HG03066 (cell line): ENCODE results near the gene PDCD4.

Source experiments
- ATAC-seq: cut with Tn5 transposase; IDR thresholded peaks from one replicate; pipeline ENCODE4 v1.9.1; 2021; ENCODE audit warnings: low read depth; ENCODE audit not compliant: unreplicated experiment

The PDCD4 gene

GRCh38 chr10:110871298-110872084 is at the start of gene PDCD4:
PDCD4 (plus strand) TSS chr10:110871928; CDS start chr10:110876028, 4,100 bp downstream.
- peak; percentile 67 for ATAC-seq

DNA sequence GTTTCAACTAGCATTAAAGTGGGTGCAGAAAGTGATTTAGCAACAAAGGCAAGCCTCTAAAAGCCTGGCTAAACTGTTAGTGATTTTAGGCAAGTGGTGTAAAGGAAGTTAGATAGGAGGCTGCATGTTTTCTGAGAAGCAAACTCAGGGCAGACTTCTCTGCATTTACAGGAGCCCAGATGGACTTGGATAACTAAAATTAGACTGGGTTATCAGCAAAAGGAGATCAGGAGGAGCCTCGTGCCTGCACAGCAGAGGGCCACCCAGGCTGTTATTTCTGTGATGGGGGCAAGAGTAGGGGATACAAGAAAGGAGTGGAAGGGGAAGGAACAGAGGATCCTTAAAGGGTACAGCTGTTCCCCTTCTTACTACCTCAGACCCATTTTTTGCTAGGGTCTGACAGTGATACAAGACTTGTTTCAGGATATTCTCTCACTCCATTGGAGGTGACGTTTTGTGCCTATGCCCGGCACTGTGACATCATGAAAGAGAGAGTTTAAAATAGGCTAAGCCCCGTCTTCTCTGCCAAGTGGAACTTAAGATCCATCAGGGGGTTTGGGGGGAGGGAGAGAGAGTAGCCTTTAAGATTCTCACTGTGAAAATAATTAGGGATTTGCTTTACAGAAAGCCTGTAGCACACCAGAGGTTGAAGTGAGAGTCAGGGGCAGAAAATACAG is 49.6 kb upstream of the PDCD4 start:
- no peak for ATAC-seq

GRCh38 chr10:110822712-110823311 is 48.9 kb upstream of the PDCD4 start:
- ATAC-seq = no peak

- ATAC-seq = no peak
These were observed 47.6 kb upstream of the PDCD4 start for GRCh38 chr10:110824152-110824441.

- ATAC-seq = no peak
These were observed 47.1 kb upstream of the PDCD4 start for GRCh38 chr10:110824660-110825059.

DNA sequence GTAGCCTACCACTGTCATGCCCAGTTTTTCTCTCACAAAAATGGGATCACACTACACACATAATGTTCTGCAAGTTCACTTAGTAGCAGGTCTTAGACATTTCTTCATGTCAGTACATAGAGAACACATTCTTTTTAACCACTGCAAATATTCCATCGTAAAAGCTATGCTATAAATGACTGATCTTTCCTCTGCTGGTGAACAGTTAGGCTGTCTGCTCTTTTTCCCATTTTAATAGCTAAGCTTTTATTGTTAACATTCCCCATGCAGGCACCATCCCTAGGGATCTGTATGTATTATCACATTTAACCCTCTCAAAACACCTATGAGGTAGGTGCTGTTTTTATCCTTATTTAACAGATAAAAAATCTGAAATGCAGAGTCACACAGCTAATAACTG is 46.2 kb upstream of the PDCD4 start:
- no peak for ATAC-seq

DNA sequence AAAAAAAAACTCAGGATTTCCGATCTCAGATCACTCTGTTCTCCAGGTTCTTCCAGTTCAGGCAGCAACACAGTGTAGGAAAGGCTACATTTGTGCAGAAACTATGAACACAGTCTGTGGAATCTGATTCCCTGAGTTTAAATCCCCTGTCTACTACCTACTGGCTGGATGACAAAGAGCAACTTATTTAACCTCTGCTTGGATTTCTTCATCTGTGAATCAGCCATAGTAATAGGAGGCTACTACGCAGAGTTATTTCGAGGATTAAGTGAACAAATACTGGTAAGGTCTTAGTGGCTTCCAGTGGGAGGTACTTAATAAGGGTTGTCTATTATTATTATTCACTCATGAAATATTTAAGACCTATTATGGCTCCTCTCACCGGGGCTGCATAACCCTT is 44.3 kb upstream of the PDCD4 start:
- ATAC-seq = no peak

GRCh38 chr10:110827875-110828274 is 43.9 kb upstream of the PDCD4 start:
- no peak for ATAC-seq

DNA sequence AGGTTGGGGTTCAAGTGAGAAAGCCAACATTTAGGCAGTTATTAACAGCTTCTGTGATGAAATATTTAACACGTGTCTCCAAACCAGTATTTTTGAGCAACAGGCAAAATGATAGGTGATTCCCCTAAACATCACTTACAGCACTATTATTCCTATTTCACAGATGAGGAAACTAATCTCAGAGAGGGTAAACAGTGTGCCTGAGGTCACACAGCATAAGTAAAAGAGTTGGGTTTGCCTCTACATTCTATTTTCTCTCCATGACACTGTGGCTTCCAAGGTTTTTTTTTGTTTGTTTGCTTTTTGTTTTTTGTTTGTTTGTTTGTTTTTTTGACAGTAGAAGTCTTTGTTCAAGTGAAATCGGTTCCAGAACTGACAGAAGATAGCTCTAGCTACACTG is 43.2 kb upstream of the PDCD4 start:
- no peak for ATAC-seq

DNA sequence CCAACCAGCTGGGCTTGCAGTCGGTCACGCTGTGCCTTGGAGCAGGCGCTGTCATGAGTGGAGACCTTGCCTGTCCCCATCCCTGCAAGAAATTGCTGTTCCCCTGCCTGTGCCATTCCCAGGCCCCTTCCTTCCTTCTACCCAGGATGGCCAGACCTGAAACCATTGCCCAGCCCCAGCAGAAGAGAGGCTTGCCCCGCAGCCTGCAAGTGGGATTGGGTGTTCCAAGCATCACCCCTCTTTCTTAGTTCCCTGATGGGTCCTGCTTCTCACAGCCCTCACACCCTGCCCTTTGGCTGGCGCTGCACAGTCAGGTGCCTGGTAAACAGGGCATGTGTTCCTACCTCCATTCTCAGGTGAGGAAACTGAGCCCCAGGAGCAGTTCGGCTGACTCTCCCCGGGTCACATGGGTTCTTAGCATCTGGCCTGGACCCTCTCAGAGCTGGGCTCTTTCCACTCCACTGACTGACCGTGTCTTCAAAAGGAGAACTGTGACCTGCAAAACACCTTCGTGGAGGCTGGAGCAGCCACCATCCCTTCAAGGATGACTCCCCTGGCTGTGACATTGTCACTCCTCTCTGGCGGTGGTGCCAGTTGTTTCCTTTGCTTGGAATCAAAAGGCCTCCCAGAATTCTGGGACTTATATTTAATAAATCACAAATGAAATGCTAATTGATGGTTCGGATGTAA is 41.9 kb upstream of the PDCD4 start:
- ATAC-seq = no peak

GRCh38 chr10:110833234-110833940 is 38.3 kb upstream of the PDCD4 start:
- ATAC-seq = no peak

DNA sequence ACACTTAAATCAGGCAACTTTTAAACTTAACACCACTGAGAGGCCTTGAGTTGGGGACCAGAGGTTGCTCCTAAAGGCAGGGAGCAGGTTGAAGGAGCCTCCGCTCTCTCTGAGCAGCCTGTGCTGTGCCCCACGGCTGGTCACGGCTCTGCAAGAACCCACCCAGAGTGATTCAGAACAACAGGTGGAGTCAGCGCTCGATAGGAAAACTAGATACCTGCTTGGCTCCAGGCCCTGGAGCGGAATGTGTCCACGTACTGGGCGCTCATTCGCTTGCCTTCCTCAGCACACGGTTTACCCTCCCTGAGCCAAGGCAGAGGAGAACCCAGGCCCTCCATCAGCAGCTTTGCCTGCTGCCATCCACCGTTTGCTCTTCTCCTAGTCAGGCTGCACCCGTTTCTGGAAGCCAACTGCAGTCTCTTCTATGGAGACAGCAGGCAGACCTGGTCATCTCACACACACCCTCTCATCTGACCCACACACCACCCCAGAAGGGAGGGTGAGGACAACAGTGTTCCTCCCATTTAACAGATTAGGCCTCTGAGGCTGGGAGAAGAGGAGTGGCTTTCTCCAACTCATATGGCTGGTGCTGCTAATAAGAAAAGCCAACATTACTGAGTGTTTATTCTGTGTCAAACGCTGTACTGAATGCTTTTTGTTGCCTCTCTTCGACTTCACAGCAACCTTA is 37.6 kb upstream of the PDCD4 start:
- no peak for ATAC-seq

GRCh38 chr10:110834629-110835301 is 37.0 kb upstream of the PDCD4 start:
- ATAC-seq = no peak

DNA sequence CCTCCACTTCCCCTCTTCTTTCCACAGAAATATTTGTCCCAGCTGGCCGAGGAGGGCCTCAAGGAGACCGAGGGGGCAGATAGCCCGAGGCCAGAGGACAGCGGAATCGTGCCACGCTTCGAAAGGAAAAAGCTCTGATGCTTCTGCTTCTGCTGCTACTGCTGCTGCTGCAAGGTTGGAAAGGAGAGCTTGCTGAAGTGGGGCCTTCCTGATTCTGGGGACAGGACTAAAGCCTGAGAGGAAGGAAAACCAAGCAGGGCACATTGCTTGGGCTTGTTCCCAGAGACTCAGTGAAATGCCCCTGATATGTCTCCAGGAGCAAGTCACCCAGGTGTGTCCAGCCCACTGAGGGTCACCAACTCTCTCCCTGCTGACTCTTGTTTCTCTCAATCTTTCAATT is 35.9 kb upstream of the PDCD4 start:
- no peak for ATAC-seq

- ATAC-seq = no peak
These were observed 35.0 kb upstream of the PDCD4 start for GRCh38 chr10:110836706-110837105.

DNA sequence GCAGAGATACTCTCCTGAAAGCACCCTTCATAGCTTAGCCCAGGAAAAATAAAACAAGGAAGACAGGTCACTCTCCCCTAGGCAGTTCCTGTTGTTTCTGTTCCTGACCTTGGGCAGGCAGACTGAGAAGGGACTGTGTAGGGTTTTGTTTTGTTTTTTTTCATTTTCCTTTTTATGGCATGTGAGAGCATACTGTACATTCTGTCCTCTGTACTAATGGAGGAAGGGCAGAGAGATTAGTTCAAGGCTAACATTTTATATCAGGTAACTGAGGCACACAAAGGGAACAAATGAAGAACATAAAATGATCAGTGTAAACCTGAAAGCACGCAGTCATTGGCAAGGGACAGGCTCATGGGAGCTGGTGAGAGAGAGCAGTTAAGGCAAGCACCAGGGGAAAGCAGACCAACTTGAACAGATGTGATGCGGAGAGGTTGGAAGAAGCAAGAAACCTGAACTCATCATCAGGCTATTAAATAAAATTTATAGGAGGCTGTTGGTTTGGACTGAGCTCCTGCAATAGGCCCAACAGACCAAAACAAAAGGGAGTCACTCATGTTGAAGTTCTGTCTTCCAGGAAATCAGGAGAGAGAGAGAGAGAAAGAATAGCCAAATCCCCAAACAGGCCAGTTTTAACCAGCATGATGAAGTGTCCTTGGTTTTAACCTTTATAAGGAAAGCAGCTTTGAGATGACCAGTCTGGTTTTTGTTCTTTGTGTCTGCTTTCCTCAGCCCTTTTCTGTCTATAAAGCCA is 34.1 kb upstream of the PDCD4 start:
- ATAC-seq = no peak

DNA sequence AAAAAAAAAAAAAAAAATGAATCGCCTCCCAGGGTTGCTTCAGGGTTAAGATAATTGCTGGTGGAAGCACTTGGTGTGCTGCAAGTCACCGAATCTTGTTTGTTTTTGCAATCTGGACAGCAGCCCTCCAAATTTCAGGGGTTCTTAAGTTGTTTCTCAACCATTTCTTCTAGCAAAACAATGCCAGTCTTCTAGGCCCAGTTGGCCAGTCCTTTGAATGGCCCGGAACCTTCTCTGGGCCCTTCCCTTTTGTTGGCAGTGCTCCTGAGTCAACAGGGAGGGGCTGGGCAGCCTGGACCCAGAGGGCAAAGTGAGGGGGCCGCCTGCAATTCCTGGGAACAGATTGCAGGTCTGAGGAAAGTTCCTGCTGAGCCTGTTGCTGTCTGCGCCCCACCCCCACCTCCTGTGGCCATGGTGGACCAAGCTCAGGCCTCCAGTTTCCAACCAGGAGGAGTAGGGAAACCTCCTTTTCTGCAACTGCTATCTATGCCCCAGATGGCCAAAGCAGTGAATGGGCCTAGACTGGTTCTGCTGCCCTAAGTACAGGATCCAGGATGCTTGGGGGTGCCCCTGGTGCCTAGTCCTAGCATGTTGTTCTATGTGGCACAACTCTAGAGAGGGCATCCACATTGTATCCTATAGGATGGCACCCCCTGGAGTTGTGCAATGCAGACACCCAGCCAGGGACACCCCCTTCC is 31.4 kb upstream of the PDCD4 start:
- no peak for ATAC-seq

GRCh38 chr10:110840923-110841428 is 30.8 kb upstream of the PDCD4 start:
- ATAC-seq = no peak
